ENCODE results near the gene NKX1-1. TPM values are rescaled to one million over a fixed set of nuclear protein-coding genes. Genes with fewer than 3 reads are reported as not detected.

NKX1-1 gene
- total and polyA plus RNA-seq, 12 donors, result not detected

GRCh38 chr4:1427010-1427409 is 20.8 kb upstream of the NKX1-1 start:
- TF ChIP-seq, protein P1, sequence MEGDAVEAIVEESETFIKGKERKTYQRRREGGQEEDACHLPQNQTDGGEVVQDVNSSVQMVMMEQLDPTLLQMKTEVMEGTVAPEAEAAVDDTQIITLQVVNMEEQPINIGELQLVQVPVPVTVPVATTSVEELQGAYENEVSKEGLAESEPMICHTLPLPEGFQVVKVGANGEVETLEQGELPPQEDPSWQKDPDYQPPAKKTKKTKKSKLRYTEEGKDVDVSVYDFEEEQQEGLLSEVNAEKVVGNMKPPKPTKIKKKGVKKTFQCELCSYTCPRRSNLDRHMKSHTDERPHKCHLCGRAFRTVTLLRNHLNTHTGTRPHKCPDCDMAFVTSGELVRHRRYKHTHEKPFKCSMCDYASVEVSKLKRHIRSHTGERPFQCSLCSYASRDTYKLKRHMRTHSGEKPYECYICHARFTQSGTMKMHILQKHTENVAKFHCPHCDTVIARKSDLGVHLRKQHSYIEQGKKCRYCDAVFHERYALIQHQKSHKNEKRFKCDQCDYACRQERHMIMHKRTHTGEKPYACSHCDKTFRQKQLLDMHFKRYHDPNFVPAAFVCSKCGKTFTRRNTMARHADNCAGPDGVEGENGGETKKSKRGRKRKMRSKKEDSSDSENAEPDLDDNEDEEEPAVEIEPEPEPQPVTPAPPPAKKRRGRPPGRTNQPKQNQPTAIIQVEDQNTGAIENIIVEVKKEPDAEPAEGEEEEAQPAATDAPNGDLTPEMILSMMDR (IDR thresholded peaks at IDR 0.05), result no peak
- no peak for TF ChIP-seq POLR2A (IDR thresholded peaks at IDR 0.05)
- Histone ChIP-seq H3K4me3 (no peak overlapping the region), H3K9me3 (replicated peaks in 1 of 3) (no peaks in the 10 kb centered on the region), H3K4me1 (replicated peaks in 1 of 2) (no peaks in the 10 kb centered on the region), H3K36me3 (replicated peaks in 1 of 2) (no peaks in the 10 kb centered on the region), H3K27me3 (peaks cover 14% of the 10 kb centered on the region), H3K27ac (no peak overlapping the region)
- no peak for DNase-seq
- WGBS, 4 donors, result 71 to 79% (median 74%) methylated on average over 5 of the region's 5 CpGs
- intact Hi-C loops (cut with DNase I), result no loop called here

DNA sequence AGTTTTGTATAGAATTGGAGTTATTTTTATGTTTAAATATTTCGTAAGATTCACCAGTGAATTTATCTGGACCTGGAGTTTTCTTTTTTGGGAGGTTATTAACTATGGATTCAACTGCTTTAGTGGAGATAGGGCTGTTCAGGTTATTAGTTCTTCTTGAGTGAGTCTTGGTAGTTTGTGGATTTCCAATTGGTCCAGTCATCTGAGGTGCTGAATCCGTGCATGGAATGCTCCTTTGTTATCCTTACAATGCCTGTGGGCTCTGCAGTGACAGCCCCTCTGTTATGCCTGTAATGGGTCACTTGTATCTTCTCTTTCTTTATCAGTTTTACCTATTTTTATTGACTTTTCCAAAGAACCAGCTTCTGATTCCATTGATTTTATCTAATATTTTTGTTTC is 15.4 kb upstream of the NKX1-1 start:
- WGBS, 4 donors, result 24 to 33% (median 28%) methylated on average over 2 of the region's 2 CpGs
- Histone ChIP-seq H3K4me3 (no peak overlapping the region), H3K27me3 (peaks cover 26% of the 10 kb centered on the region), H3K36me3 (replicated peaks in 1 of 2) (no peaks in the 10 kb centered on the region), H3K9me3 (replicated peaks in 1 of 3) (no peaks in the 10 kb centered on the region), H3K27ac (no peak overlapping the region), H3K4me1 (replicated peaks in 1 of 2) (no peaks in the 10 kb centered on the region)
- intact Hi-C loops (cut with DNase I), result no loop called here
- no peak for TF ChIP-seq POLR2A (IDR thresholded peaks at IDR 0.05)
- TF ChIP-seq, protein P1 (IDR thresholded peaks at IDR 0.05), result no peak
- DNase-seq, result no peak

- intact Hi-C loops (cut with DNase I), result no loop called here
- no peak overlapping the region for H3K27ac ChIP-seq
- peaks cover 33% of the 10 kb centered on the region for H3K27me3 ChIP-seq
- no peaks in the 10 kb centered on the region for H3K36me3 ChIP-seq (replicated peaks in 1 of 2)
- no peak for TF ChIP-seq POLR2A (IDR thresholded peaks at IDR 0.05)
- H3K9me3 ChIP-seq (replicated peaks in 1 of 3), result no peaks in the 10 kb centered on the region
- WGBS, 4 donors, result 84 to 86% (median 85%) methylated on average over 13 of the region's 13 CpGs
- DNase-seq, result no peak
- no peaks in the 10 kb centered on the region for H3K4me1 ChIP-seq (replicated peaks in 1 of 2)
- no peak overlapping the region for H3K4me3 ChIP-seq
These were observed 13.5 kb upstream of the NKX1-1 start for GRCh38 chr4:1419708-1420107.

GRCh38 chr4:1418494-1419285 is 12.4 kb upstream of the NKX1-1 start:
- Histone ChIP-seq H3K36me3 (replicated peaks in 1 of 2) (no peaks in the 10 kb centered on the region), H3K4me1 (replicated peaks in 1 of 2) (no peaks in the 10 kb centered on the region), H3K4me3 (no peak overlapping the region), H3K27ac (no peak overlapping the region), H3K27me3 (peaks cover 35% of the 10 kb centered on the region), H3K9me3 (replicated peaks in 1 of 3) (no peaks in the 10 kb centered on the region)
- DNase-seq, result peak in 2 of 7 donors; percentile 5 to 27
- 58 to 69% (median 60%) methylated on average over 13 to 17 of the region's 17 CpGs for WGBS, 4 donors
- TF ChIP-seq POLR2A (IDR thresholded peaks at IDR 0.05), result no peak
- TF ChIP-seq, protein P1 (IDR thresholded peaks at IDR 0.05), result no peak
- intact Hi-C loops (cut with DNase I), result no loop called here
